Measurements from ENCODE around the gene TRIP4. TPM values are rescaled to one million over a fixed set of nuclear protein-coding genes. Genes with fewer than 3 reads are reported as not detected.
A peak's percentile ranks its signal among the peaks of the same experiment; 100 is the strongest.
"Not testable (repeated sequence)": the region's sequence is repeated elsewhere in the genome, so short reads cannot be mapped to it uniquely, and the experiment has no call there.

Gene TRIP4
- total RNA-seq: 10 to 100 TPM; 36.6 to 42.9 TPM

DNA sequence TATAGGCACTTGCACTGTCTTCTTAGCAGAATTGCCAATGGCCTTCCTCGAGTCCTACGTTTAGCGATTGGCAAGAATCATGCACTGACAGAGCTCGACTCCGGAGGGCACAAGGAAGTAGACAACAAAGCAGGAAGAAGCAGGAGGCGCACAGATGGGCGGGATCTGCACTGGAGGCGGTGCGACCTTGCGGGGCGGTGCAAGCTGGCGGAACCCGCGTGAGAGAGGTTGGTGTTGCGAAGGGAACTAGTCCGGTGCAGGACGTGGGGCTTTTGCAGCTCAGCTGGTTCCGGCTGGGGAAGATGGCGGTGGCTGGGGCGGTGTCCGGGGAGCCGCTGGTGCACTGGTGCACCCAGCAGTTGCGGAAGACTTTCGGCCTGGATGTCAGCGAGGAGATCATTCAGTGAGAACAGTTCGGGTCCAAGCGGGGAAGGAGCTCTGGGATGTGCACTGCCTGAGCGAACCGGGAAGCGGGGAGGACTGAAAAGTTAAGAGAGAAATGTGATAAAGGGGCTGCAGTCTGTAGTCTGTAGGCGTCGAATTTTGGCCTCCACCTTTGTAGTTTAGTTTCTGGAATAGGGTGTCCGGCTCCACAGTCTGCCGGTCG, at the start of gene TRIP4:
Gene TRIP4 (plus strand): TSS at position 275 of the 607 bp plus-strand sequence. CDS start 28 bp downstream, at position 303.
- Mint-ChIP-seq H3K36me3 (peaks cover 5% of the 10 kb centered on the region), H3K9me3 (no peaks in the 10 kb centered on the region), H3K27ac (peak within 1 kb of the TSS; percentile 73 to 84), H3K27me3 (no peaks in the 10 kb centered on the region), H3K4me1 (ENCODE audit: low read depth in 2 of 2) (peaks cover 16% of the 10 kb centered on the region in 2 donors), H3K4me3 (peak within 1 kb of the TSS; percentile 99)
- ATAC-seq (peak; percentile 100), DNase-seq (ENCODE audit: low spot score) (peak; percentile 97)

DNA sequence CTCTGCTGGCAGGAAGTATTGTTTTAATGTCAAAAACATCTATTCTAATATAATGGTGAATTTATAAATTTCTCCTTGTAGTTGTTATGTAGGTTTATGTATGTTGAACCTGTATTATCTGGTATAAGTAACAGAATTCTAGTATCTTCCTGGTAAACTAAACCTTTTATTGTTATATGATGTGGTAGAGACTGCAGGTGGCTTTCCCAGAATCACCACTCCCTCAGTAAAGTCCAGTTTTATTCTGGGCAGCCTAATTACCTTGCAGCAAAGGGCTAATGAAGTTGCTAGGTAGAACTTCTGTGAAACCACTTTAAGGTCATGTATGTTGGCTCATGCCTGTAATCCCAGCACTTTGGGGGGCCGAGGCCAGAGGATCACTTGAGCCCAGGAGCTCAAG, 47.3 kb upstream of the TRIP4 start:
- no peak overlapping the region for H3K27ac Mint-ChIP-seq
- no peak for ATAC-seq

DNA sequence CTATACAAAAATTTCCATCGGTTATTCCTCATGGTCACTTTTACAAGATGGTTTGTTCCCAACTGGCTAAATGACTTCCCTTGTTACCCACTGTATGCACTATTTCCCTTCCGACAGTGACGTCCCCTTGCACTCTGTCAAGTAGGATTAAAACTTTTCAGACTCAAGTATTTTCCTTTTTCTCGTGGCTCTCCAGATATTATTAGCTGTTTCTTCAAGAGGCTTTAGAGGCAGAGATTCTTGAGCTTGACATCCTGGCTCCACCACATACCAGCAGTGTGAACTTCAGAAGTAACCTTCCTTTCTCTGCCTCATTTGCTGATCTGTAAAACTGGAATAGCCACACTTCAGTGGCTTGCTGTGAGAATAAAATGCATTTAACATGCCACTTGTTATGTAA, 45.7 kb upstream of the TRIP4 start:
- Mint-ChIP-seq H3K4me1 (ENCODE audit: low read depth in 2 of 2) (peaks cover 0 to 10% of the 10 kb centered on the region in 2 donors), H3K27me3 (no peaks in the 10 kb centered on the region), H3K4me3 (no peak overlapping the region), H3K36me3 (no peaks in the 10 kb centered on the region), H3K27ac (no peak overlapping the region), H3K9me3 (no peaks in the 10 kb centered on the region)
- ATAC-seq (no peak), DNase-seq (ENCODE audit: low spot score) (no peak)

More for the DNA sequence above, 47.3 kb upstream of the TRIP4 start:
- no peaks in the 10 kb centered on the region for H3K27me3 Mint-ChIP-seq
- no peak overlapping the region for H3K4me3 Mint-ChIP-seq
- no peaks in the 10 kb centered on the region for H3K9me3 Mint-ChIP-seq
- no peaks in the 10 kb centered on the region for H3K36me3 Mint-ChIP-seq
- no peak for DNase-seq (ENCODE audit: low spot score)
- H3K4me1 Mint-ChIP-seq (ENCODE audit: low read depth in 2 of 2): peaks cover 10 to 16% of the 10 kb centered on the region in 2 donors

DNA sequence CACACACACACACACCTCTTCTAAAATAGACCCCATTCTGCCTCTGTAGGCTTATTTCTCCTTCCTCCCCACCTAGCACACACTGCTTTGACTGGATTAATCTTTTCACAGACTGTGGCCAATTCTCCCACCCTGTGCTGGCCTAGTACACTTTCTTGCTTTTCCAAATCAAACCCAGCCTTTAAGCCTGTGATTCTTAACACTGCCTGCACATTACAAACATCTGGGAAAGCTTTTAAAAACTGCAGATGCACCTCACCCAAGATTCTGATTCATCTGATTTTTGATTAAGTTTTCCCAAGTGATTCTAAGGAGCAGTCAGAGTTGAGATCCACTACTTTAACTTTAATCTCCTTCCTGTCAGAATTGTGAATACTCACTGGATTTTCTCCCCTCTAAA, 44.4 kb upstream of the TRIP4 start:
- H3K9me3 Mint-ChIP-seq: no peaks in the 10 kb centered on the region
- H3K27ac Mint-ChIP-seq: no peak overlapping the region
- peaks cover 5% of the 10 kb centered on the region for H3K36me3 Mint-ChIP-seq
- ATAC-seq (no peak), DNase-seq (ENCODE audit: low spot score) (no peak)
- H3K27me3 Mint-ChIP-seq: no peaks in the 10 kb centered on the region
- H3K4me3 Mint-ChIP-seq: no peak overlapping the region
- H3K4me1 Mint-ChIP-seq (ENCODE audit: low read depth in 2 of 2): peaks cover 4 to 10% of the 10 kb centered on the region in 2 donors

DNA sequence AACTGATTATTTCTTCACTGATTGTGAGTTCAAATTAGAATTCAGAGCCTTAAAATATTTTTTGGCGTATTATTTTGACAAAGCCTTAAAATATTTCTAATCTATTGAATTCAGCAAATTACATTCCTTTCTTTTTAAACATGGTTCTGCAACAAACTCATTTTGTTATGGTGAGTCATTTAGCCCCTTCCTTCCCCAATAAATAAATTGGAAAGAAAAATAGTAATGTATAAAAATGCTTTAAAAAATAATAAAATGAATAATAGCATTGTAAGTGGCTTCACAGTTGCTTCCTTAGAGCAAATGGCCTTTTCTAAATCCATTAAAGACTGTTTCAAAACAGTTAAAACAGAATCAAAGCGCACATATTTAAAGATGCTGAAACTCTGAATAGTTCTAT, 43.8 kb upstream of the TRIP4 start:
- Mint-ChIP-seq H3K27ac (no peak overlapping the region), H3K9me3 (no peaks in the 10 kb centered on the region), H3K36me3 (peaks cover 10% of the 10 kb centered on the region), H3K4me3 (no peak overlapping the region), H3K4me1 (ENCODE audit: low read depth in 2 of 2) (peaks cover 4 to 10% of the 10 kb centered on the region in 2 donors), H3K27me3 (no peaks in the 10 kb centered on the region)
- ATAC-seq: no peak
- no peak for DNase-seq (ENCODE audit: low spot score)

DNA sequence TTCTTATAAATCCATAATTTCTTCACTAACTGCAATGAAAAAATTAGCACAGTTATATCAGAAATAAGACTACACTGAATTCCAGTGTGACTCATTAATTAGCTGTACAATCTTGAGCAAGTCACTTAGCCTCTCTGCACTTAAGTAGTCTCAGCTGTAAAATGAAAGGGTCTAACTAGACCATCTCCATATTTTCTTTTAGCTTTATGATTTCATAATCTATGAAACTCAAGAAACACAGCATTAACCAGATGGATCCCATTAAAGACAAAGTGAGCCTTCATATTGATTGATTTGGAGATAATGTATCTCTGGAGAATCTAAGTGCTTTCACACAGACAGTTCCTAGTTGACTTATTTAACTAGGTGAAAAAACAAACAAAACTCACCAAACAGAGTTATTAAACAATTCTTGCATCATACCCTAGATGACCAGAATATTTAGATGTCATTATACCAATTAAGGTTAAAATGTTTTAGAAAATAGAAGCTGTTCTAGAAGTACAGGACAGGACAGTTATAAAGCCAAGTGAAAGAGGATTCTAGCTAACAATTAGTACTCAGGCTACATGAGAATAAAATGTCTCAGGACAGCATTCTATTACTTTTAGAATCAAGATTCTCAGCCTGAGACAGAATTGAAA, 42.9 kb upstream of the TRIP4 start:
- H3K4me1 Mint-ChIP-seq (ENCODE audit: low read depth in 2 of 2): peaks cover 4 to 10% of the 10 kb centered on the region in 2 donors
- H3K27ac Mint-ChIP-seq: no peak overlapping the region
- peaks cover 10% of the 10 kb centered on the region for H3K36me3 Mint-ChIP-seq
- H3K4me3 Mint-ChIP-seq: no peak overlapping the region
- ATAC-seq (no peak), DNase-seq (ENCODE audit: low spot score) (no peak)
- H3K9me3 Mint-ChIP-seq: no peaks in the 10 kb centered on the region
- no peaks in the 10 kb centered on the region for H3K27me3 Mint-ChIP-seq

DNA sequence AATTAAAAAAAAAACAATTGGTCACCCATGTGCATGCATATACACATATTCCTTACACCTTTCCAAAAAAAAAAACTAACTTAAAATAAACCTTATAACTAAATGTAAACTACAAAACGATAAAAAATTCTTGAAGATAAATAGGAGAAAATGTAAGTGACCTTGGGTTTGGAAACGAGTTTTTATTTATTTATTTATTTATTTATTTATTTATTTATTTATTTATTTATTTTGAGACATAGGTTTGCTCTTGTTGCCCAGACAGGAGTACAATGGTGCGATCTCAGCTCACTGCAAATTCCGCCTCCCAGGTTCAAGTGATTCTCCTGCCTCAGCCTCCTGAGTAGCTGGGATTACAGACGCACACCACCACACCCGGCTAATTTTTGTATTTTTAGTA, 41.4 kb upstream of the TRIP4 start:
- ATAC-seq; H3K9me3 Mint-ChIP-seq; H3K27me3 Mint-ChIP-seq; H3K27ac Mint-ChIP-seq; DNase-seq (ENCODE audit: low spot score); H3K4me3 Mint-ChIP-seq: not testable (repeated sequence)
- Mint-ChIP-seq H3K4me1 (ENCODE audit: low read depth in 2 of 2) (peaks cover 4 to 12% of the 10 kb centered on the region in 2 donors), H3K36me3 (peaks cover 10% of the 10 kb centered on the region)

DNA sequence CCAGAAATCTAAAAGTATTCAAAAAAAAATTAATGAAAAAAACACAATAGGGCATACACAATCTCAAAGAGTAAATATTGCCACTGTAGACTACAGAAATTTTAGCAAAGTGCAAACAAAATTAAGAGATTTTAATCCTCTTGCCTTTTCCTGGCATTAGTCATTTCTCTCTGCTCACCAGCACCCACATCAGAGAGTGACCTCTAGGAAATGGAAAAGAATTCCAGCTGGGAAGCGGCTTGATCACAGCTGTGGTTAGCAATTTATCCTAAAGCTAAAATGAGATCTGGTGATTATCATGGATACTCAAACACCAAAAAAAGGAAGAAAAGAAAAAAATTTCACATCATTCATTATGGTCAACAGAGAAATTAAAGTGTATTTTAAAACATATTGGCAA, 39.2 kb upstream of the TRIP4 start:
- Mint-ChIP-seq H3K27me3 (no peaks in the 10 kb centered on the region), H3K4me1 (ENCODE audit: low read depth in 2 of 2) (peaks cover 4% of the 10 kb centered on the region in 2 donors), H3K4me3 (no peak overlapping the region), H3K36me3 (peaks cover 10% of the 10 kb centered on the region), H3K9me3 (no peaks in the 10 kb centered on the region), H3K27ac (no peak overlapping the region)
- ATAC-seq: no peak
- no peak for DNase-seq (ENCODE audit: low spot score)

DNA sequence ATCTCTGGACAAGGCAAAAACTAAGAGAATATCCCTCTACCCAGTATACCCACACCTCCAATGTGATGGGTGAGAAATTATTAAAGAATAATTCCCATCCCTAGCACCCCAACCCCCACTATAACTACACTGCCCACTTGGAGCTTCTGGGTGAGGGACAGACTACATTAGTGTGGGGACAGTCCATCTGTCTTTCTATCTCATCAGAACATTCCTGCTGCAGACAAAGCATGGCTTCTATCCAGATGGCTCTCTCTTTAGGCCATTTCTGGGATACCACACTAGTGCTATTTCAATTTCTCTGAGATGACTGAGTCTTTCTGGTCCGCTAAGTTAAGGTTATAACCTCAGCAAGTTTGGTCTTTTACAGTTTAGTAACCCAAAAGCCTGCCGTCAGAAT, 38.3 kb upstream of the TRIP4 start:
- peaks cover 3 to 4% of the 10 kb centered on the region in 2 donors for H3K4me1 Mint-ChIP-seq (ENCODE audit: low read depth in 2 of 2)
- ATAC-seq: no peak
- peaks cover 10% of the 10 kb centered on the region for H3K36me3 Mint-ChIP-seq
- H3K9me3 Mint-ChIP-seq: no peaks in the 10 kb centered on the region
- no peaks in the 10 kb centered on the region for H3K27me3 Mint-ChIP-seq
- no peak for DNase-seq (ENCODE audit: low spot score)
- H3K4me3 Mint-ChIP-seq: no peak overlapping the region
- H3K27ac Mint-ChIP-seq: no peak overlapping the region

DNA sequence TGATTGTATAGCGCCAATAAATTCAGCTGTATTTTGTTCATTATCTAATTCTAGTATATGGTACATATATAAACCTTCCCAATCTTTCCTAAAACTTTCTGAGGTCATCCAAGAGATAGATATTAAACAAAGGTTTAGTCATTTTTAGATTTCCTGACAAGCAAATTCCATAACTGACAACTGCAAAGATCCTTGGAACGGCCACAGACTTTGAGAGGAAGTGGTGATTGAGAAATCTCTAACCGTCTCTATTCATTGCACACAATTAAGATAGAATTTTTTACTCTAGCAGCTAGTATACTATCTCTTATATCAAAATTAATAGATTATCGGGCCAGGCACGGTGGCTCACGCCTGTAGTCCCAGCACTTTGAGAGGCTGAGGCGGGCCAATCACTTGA, 36.4 kb upstream of the TRIP4 start:
- peaks cover 14 to 15% of the 10 kb centered on the region in 2 donors for H3K4me1 Mint-ChIP-seq (ENCODE audit: low read depth in 2 of 2)
- no peak overlapping the region for H3K27ac Mint-ChIP-seq
- DNase-seq (ENCODE audit: low spot score) (no peak), ATAC-seq (no peak)
- no peaks in the 10 kb centered on the region for H3K9me3 Mint-ChIP-seq
- H3K36me3 Mint-ChIP-seq: peaks cover 10% of the 10 kb centered on the region
- no peak overlapping the region for H3K4me3 Mint-ChIP-seq
- H3K27me3 Mint-ChIP-seq: no peaks in the 10 kb centered on the region

DNA sequence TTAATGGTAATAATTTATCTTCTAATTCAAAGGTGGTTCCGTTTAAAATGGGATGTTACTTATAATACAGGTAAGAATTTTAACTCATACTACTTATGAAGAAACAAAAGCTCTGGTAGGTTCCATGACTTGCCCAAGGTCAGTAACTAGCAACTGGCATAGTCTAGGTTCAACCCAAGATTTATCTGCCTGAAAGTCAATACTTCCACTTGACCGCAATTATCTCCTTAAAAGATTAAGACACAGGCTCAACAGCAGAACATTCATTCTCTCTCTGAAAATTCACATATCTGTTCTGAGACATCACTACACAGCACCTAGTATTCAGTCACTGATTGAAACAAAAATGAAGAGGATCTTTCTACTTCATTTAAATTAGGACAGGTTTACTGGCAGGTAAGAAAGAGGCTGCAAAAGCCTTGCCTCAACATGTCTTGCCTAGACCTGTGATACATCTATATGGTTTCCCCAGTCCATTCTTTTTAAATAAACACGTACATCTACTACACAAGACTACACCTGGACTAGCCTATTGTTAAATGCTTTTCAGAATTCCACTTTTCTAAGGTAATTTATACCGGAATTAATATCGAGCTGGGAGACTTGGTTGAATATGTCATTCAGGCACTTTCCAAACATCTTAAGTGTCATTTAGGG, 32.8 kb upstream of the TRIP4 start:
- H3K4me3 Mint-ChIP-seq: peak overlapping the region; percentile 95
- H3K27ac Mint-ChIP-seq: peak overlapping the region; percentile 73 to 91
- no peaks in the 10 kb centered on the region for H3K27me3 Mint-ChIP-seq
- H3K4me1 Mint-ChIP-seq (ENCODE audit: low read depth in 2 of 2): peaks cover 22 to 23% of the 10 kb centered on the region in 2 donors
- no peak for DNase-seq (ENCODE audit: low spot score)
- no peaks in the 10 kb centered on the region for H3K36me3 Mint-ChIP-seq
- no peaks in the 10 kb centered on the region for H3K9me3 Mint-ChIP-seq
- ATAC-seq: no peak

DNA sequence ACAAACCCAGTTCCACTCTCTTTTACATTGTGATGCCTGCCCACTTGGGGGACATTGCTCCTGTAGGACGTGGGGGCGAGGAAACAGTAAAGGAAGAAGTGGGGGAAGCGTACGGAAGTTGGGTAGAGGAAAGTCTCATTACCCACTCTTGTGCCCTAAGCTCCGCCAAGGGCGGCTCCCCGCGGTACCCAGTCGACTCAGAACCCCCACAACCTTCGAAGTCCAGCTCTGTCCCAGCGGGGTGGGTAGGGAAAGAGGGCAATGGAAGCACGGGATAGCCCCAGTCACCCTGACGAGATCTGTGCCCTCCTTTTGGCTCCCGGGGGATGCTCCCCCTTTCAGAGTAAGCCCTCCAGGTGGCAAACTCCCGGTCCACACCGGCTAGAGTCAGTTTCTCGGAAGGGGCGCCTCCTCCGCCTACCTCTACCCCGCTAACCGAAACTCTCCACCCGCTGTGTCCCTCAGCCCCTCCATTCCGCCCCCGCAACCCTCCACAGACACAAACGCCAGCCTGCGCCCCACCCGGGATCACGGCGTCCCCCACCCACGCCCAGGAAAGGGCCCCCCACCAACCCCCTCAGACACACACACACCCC, 32.2 kb upstream of the TRIP4 start:
- H3K27me3 Mint-ChIP-seq: no peaks in the 10 kb centered on the region
- peak; percentile 1 to 48 for ATAC-seq
- H3K4me1 Mint-ChIP-seq (ENCODE audit: low read depth in 2 of 2): peaks cover 22 to 23% of the 10 kb centered on the region in 2 donors
- no peak for DNase-seq (ENCODE audit: low spot score)
- H3K4me3 Mint-ChIP-seq: peak overlapping the region; percentile 95
- H3K36me3 Mint-ChIP-seq: no peaks in the 10 kb centered on the region
- H3K27ac Mint-ChIP-seq: peak overlapping the region; percentile 73 to 91
- no peaks in the 10 kb centered on the region for H3K9me3 Mint-ChIP-seq

DNA sequence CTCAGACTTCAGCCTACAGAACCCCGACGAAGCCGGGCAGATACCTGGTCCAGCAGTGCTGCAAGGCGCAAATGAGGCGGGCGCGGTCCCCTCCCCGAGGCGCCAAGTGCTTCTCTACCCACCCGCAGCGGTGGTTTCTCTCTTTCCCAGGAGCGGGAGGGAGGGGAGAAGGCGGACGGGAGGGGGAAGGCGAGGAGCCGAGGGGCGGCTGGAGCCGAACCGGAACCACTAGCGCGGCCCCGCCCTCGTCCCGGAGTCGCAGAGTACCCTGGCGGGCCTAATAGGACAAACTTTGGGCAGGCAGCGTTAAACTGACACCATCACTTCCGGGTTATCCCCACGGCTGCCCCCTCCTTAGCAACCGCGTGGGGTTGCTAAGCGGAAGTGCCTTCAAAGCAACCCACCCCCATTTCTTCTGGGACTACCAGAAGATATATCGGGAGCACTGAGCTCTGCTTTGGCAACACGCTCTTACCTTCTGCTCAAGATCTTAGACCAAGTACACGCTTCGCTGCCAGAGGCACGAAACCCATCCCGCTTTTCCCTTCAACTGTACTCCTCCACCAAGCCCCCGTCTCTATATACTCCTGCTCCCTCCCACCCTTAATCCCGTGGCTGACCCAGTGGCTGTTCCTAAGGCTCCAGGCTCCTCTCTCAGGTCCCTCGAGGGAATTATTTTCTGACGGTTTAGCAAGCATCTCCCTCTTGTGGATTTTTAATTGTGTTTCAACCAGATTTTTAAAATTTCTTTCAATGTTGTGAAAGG, 31.5 kb upstream of the TRIP4 start, which contains the start of gene CSNK1G1:
Gene CSNK1G1 (minus strand): TSS at position 230 of the 766 bp plus-strand sequence. CDS start 55,674 bp downstream, outside the sequence.
- peaks cover 21 to 23% of the 10 kb centered on the region in 2 donors for H3K4me1 Mint-ChIP-seq (ENCODE audit: low read depth in 2 of 2)
- ATAC-seq: peak; percentile 100

More for the DNA sequence above, 31.5 kb upstream of the TRIP4 start, which contains the start of gene CSNK1G1:
- peak within 1 kb of the TSS; percentile 95 for H3K4me3 Mint-ChIP-seq
- peak within 1 kb of the TSS; percentile 73 to 91 for H3K27ac Mint-ChIP-seq
- no peaks in the 10 kb centered on the region for H3K9me3 Mint-ChIP-seq
- H3K36me3 Mint-ChIP-seq: no peaks in the 10 kb centered on the region
- no peaks in the 10 kb centered on the region for H3K27me3 Mint-ChIP-seq
- peak; percentile 94 for DNase-seq (ENCODE audit: low spot score)

All from natural killer cell treated with Interleukin-12 subunit alpha and Interleukin-12 subunit beta and Interleukin-15 and Interleukin-18, amount 100 ng/mL, for 72 hours (primary cell).